ENCODE measurements around the gene STK39. TPM values are rescaled to one million over a fixed set of nuclear protein-coding genes. Genes with fewer than 3 reads are reported as not detected.

Gene STK39
- total and polyA plus RNA-seq, 2 of the 4 experiments (the other 2 are of a cell fraction), result 11.8 to 16.4 TPM

GRCh38 chr2:168030862-168031624 lies 216.4 kb downstream of the STK39 start (continued):
- TF ChIP-seq, protein P1, sequence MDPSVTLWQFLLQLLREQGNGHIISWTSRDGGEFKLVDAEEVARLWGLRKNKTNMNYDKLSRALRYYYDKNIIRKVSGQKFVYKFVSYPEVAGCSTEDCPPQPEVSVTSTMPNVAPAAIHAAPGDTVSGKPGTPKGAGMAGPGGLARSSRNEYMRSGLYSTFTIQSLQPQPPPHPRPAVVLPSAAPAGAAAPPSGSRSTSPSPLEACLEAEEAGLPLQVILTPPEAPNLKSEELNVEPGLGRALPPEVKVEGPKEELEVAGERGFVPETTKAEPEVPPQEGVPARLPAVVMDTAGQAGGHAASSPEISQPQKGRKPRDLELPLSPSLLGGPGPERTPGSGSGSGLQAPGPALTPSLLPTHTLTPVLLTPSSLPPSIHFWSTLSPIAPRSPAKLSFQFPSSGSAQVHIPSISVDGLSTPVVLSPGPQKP (IDR thresholded peaks at IDR 0.05; ENCODE audit: borderline replicate concordance, low read depth, low read length), result no peak

- CTCF ChIA-PET, result interaction anchor here (0.6 to 0.8 kb wide), 2 partner anchors 10 to 87 kb away, joined by 3 to 4 read pairs; no protein-coding TSS in a partner anchor
- TF ChIP-seq CEBPB (IDR thresholded peaks at IDR 0.05; ENCODE audit: low read depth, low read length), result no peak
- TF ChIP-seq FOS (IDR thresholded peaks at IDR 0.05; ENCODE audit: low read depth, low read length), result no peak
- no peak for TF ChIP-seq MAFK (IDR thresholded peaks at IDR 0.05; ENCODE audit: low read depth, low read length)
- TF ChIP-seq CTCF (conservative IDR thresholded peaks at IDR 0.05; ENCODE audit: low read depth, low read length), result no peak
- no peak for TF ChIP-seq RFX5 (IDR thresholded peaks at IDR 0.05; ENCODE audit: low read depth, low read length)
- no peak for TF ChIP-seq RAD21 (IDR thresholded peaks at IDR 0.05; ENCODE audit: low read length)
- no peak for TF ChIP-seq MAZ (IDR thresholded peaks at IDR 0.05; ENCODE audit: borderline replicate concordance, low read depth, low read length)
- no peak for TF ChIP-seq NFE2L2 (IDR thresholded peaks at IDR 0.05; ENCODE audit: low read depth, low read length)
- no peak for TF ChIP-seq MXI1 (IDR thresholded peaks at IDR 0.05; ENCODE audit: borderline replicate concordance, low read depth, low read length)
- no peak for TF ChIP-seq USF2 (IDR thresholded peaks at IDR 0.05; ENCODE audit: low read depth, low read length)
Observed at GRCh38 chr2:168029071-168029470, 218.3 kb downstream of the STK39 start.

More at GRCh38 chr2:168029071-168029470, 218.3 kb downstream of the STK39 start:
- no peak overlapping the region for H2AK9ac ChIP-seq (replicated peaks; ENCODE audit: low read depth, low read length, poor library complexity)
- H2BK15ac ChIP-seq (ENCODE audit: low read depth, low read length), result no peak overlapping the region; the same call in 2 of the 3 replicates
- H4K20me1 ChIP-seq (ENCODE audit: insufficient read depth, low read length), result no peaks in the 10 kb centered on the region
- no peak overlapping the region for H3K23ac ChIP-seq (ENCODE audit: low read depth, low read length)
- no TSS peak for BruUV-seq (replicated peaks)
- WGBS, 2 experiments (ENCODE audit: extremely low coverage in 2 of 2, insufficient read length in 1 of 2), result no CpG with 5 or more reads among the region's 1 CpG
- H2AK5ac ChIP-seq (ENCODE audit: low read depth, low read length), result peak overlapping the region; percentile 76; the same call in 1 of the 2 replicates
- peak overlapping the region; percentile 87; the same call in 1 of the 2 replicates for H2BK20ac ChIP-seq (ENCODE audit: low read depth, low read length)
- H4K8ac ChIP-seq (ENCODE audit: low read depth in 2 of 2, low read length in 2 of 2), result peak overlapping the region; percentile 64 to 86; a peak in 3 of 4 replicates
- H3K14ac ChIP-seq (replicated peaks; ENCODE audit: low read depth, low read length), result peak overlapping the region; percentile 89; the same call in 1 of the 2 replicates
- H3K4me2 ChIP-seq (ENCODE audit: low read depth, low read length), result no peak overlapping the region; the same call in 1 of the 2 replicates
- H3K9me1 ChIP-seq (ENCODE audit: insufficient read depth, low read length), result peaks cover 3% of the 10 kb centered on the region; the same call in 1 of the 2 replicates
- peak overlapping the region; percentile 77; the same call in 1 of the 2 replicates for H3K56ac ChIP-seq (ENCODE audit: extremely low read depth, insufficient read depth, low read length)
- peaks cover 8 to 39% of the 10 kb centered on the region in 2 experiments for H3K79me1 ChIP-seq (ENCODE audit: low read depth in 1 of 2, low read length in 2 of 2)
- peak overlapping the region; percentile 88 for H2BK5ac ChIP-seq (ENCODE audit: low read depth, low read length, poor library complexity, severe bottlenecking)
- H2BK120ac ChIP-seq (ENCODE audit: low read depth, low read length), result peak overlapping the region; percentile 91
- H3K4ac ChIP-seq (ENCODE audit: low read depth, low read length), result peak overlapping the region; percentile 81; the same call in 1 of the 2 replicates
- H3K18ac ChIP-seq (ENCODE audit: low read depth, low read length), result peak overlapping the region; percentile 96
- intact Hi-C loops (cut with micrococcal nuclease) (no loop called here), in situ Hi-C loops (cut with MboI; ENCODE audit: low sequenced_read_pairs) (no loop called here), dilution Hi-C loops (cut with HindIII; ENCODE audit: low sequenced_read_pairs, unreplicated experiment) (no loop called here)
- H2AFZ ChIP-seq (replicated peaks; ENCODE audit: low read length, poor library complexity), result no peak overlapping the region
- H3K4me1 ChIP-seq (ENCODE audit: control insufficient read depth, insufficient read depth, low read length), result peaks cover 15% of the 10 kb centered on the region
- H3K27ac ChIP-seq (ENCODE audit: insufficient read depth, low read length), result peak overlapping the region; percentile 82; the same call in 1 of the 2 replicates
- H3K27me3 ChIP-seq (ENCODE audit: control insufficient read depth, insufficient read depth, low read length), result no peaks in the 10 kb centered on the region
- POLR2A ChIA-PET (ENCODE audit: unreplicated experiment), result no interaction called here
- H3K4me3 ChIP-seq (ENCODE audit: insufficient read depth, low read depth, low read length), result no peak overlapping the region
- ATAC-seq (ENCODE audit: low read depth), result no peak
- no peaks in the 10 kb centered on the region for H3K9me3 ChIP-seq (ENCODE audit: control insufficient read depth, insufficient read depth, low read length)
- no peak overlapping the region for H4K91ac ChIP-seq (ENCODE audit: insufficient read depth, low read depth, low read length)
- peak overlapping the region; percentile 99; the same call in 1 of the 2 replicates for H4K5ac ChIP-seq (ENCODE audit: low read depth, low read length)
- H3K9ac ChIP-seq (ENCODE audit: low read depth, low read length), result no peak overlapping the region
- no peak for DNase-seq
- H3K36me3 ChIP-seq (ENCODE audit: control insufficient read depth, insufficient read depth, low read length), result peaks cover 10% of the 10 kb centered on the region
